Colonic mucosa (tissue), 4 donors: Measurements from ENCODE around the gene TMEFF1. TPM values are rescaled to one million over a fixed set of nuclear protein-coding genes. Genes with fewer than 3 reads are reported as not detected.

ENCODE experiments used
- DNase-seq: peaks from one replicate; pipeline ENCODE4 v3.0.0-alpha.2; 2020
- H3K27ac ChIP-seq: fragments of 200-600 bp; one replicate; pipeline ENCODE4 v1.8.0; 2021
- H3K27me3 ChIP-seq: fragments of 200-600 bp; one replicate; pipeline ENCODE4 v1.8.0; 2021
- H3K36me3 ChIP-seq: fragments of 200-600 bp; one replicate; pipeline ENCODE4 v1.8.0; 2021
- H3K4me1 ChIP-seq: fragments of 200-600 bp; one replicate; pipeline ENCODE4 v1.8.0; 2021; ENCODE audit warnings: mild to moderate bottlenecking
- H3K4me3 ChIP-seq: fragments of 200-600 bp; one replicate; pipeline ENCODE4 v1.8.0; 2021
- H3K9ac ChIP-seq, 2 donors: one replicate each; pipeline ENCODE4 v1.7.0; 2013; ENCODE audit warnings: control low read depth in 2 of 2, low read depth in 2 of 2, low read length in 2 of 2
- H3K9me3 ChIP-seq: fragments of 200-600 bp; one replicate; pipeline ENCODE4 v1.8.0; 2021
- intact Hi-C: fragments of 100-400 bp; cut with DNase I; formaldehyde crosslinking; loops from one replicate; pipeline ENCODE4 v1.14.1; 2022
- total RNA-seq, 2 donors: library from RNA; stranded (reverse); fragmentation: NEBNext Ultra II Directional in 1 of 2; extraction: Animal tissue kit (Norgen Biotek cat#: 25700) in 1 of 2; gene quantifications; one replicate each; pipeline ENCODE4 v1.2.1, GENCODE V29; 2021
- TF ChIP-seq, protein P1 (sequence below): fragments of 200-600 bp; IDR thresholded peaks from one replicate; pipeline ENCODE4 v1.8.0; 2022; ENCODE audit warnings: antibody characterized with exemption, mild to moderate bottlenecking
- donor health status: healthy.
- donor health status: DM: no; HTN: no; CAD: no.
- donor health status: DM: no; HTN: no; CAD: no.

TMEFF1 gene, protein sequence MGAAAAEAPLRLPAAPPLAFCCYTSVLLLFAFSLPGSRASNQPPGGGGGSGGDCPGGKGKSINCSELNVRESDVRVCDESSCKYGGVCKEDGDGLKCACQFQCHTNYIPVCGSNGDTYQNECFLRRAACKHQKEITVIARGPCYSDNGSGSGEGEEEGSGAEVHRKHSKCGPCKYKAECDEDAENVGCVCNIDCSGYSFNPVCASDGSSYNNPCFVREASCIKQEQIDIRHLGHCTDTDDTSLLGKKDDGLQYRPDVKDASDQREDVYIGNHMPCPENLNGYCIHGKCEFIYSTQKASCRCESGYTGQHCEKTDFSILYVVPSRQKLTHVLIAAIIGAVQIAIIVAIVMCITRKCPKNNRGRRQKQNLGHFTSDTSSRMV
- under 1 TPM in 1 of 2 donors, not detected in 1; 0.27 TPM for total RNA-seq

DNA sequence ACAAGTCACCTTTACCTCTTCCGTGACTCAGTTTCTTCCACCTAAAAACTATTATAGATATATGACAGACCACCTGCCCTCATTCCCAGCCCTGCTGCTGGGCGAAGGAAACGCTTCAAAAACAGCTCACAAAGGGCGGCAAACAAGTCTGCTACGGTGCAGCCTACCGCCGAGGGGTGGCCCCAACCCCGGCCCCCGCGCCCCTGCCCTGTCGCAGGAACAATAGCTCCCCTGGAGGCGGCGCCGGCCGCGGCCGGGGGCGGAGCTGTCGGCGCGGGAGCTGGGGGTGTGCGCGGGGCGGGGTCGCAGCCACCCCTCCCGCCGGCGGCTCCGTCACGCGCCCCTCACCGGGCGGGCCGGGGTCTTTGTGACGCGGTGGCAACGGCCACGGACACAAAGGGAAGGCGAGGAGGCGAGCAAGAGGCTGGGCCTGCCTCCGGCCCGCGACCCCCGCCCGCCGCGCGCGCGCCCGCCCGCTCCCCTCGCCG lies at the start of gene TMEFF1:
TSS of gene TMEFF1 (plus strand) at position 362 of the 488 bp plus-strand sequence. CDS start 396 bp downstream, outside the sequence.
- H3K9ac ChIP-seq = peak within 1 kb of the TSS in 1 of 2 donors; percentile 56
- peak within 1 kb of the TSS; percentile 50 for H3K4me3 ChIP-seq
- DNase-seq = peak; percentile 28
- no peaks in the 10 kb centered on the region for H3K36me3 ChIP-seq
- H3K27me3 ChIP-seq = peaks cover 18% of the 10 kb centered on the region
- H3K4me1 ChIP-seq = no peaks in the 10 kb centered on the region
- H3K9me3 ChIP-seq = no peaks in the 10 kb centered on the region
- no peak within 1 kb of the TSS for H3K27ac ChIP-seq
- TF ChIP-seq, protein P1, sequence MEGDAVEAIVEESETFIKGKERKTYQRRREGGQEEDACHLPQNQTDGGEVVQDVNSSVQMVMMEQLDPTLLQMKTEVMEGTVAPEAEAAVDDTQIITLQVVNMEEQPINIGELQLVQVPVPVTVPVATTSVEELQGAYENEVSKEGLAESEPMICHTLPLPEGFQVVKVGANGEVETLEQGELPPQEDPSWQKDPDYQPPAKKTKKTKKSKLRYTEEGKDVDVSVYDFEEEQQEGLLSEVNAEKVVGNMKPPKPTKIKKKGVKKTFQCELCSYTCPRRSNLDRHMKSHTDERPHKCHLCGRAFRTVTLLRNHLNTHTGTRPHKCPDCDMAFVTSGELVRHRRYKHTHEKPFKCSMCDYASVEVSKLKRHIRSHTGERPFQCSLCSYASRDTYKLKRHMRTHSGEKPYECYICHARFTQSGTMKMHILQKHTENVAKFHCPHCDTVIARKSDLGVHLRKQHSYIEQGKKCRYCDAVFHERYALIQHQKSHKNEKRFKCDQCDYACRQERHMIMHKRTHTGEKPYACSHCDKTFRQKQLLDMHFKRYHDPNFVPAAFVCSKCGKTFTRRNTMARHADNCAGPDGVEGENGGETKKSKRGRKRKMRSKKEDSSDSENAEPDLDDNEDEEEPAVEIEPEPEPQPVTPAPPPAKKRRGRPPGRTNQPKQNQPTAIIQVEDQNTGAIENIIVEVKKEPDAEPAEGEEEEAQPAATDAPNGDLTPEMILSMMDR = no peak
- intact Hi-C loops = no loop called here

DNA sequence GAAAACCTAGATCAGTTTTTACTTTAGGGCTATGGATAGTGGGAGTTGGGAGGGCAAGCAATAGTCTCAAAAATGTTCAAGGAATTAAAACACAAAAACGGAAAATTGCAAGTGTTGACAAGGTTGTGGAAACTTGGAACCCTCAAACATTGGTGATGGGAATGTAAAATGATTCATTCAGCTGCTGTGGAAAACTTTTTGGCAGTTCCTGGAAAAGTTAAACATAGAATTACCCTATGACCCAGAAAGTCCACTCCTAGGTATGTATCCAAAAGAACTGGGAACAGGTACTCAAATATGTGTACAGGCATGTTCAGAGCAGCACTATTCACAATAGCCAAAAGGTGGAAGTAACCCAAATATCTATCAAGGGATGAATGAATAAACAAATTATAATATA lies 47.2 kb upstream of the TMEFF1 start:
- intact Hi-C loops = loop anchor here (5.0 kb wide), 1 partner anchor 172 kb away; no protein-coding TSS in a partner anchor
- Histone ChIP-seq H3K9ac (no peak overlapping the region), H3K4me1 (peaks cover 5% of the 10 kb centered on the region), H3K4me3 (no peak overlapping the region), H3K27me3 (no peaks in the 10 kb centered on the region), H3K9me3 (no peaks in the 10 kb centered on the region), H3K27ac (peak overlapping the region; percentile 69), H3K36me3 (no peaks in the 10 kb centered on the region)
- TF ChIP-seq, protein P1 = no peak
- DNase-seq = no peak

DNA sequence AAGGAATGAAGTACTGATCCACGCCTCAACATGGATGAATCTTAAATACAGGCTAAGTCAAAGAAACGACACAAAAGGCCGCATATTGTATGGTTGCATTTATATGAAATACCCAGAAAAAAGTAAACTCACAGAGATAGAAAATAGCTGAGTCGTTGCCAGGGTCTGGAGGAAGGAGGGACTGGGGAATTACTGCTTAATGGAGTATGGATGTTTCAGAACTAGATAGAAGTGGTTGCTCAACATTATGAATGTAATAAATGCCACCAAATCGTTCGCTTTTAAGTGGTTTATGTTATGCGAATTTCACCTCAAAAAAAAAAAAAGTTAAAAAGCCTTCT lies 46.8 kb upstream of the TMEFF1 start:
- Histone ChIP-seq H3K9me3 (no peaks in the 10 kb centered on the region), H3K27ac (peak overlapping the region; percentile 69), H3K4me3 (peak overlapping the region; percentile 50), H3K9ac (no peak overlapping the region), H3K4me1 (peaks cover 5% of the 10 kb centered on the region), H3K27me3 (no peaks in the 10 kb centered on the region), H3K36me3 (no peaks in the 10 kb centered on the region)
- DNase-seq = no peak
- TF ChIP-seq, protein P1 = no peak
- intact Hi-C loops = loop anchor here (5.0 kb wide), 1 partner anchor 171 kb away; no protein-coding TSS in a partner anchor

DNA sequence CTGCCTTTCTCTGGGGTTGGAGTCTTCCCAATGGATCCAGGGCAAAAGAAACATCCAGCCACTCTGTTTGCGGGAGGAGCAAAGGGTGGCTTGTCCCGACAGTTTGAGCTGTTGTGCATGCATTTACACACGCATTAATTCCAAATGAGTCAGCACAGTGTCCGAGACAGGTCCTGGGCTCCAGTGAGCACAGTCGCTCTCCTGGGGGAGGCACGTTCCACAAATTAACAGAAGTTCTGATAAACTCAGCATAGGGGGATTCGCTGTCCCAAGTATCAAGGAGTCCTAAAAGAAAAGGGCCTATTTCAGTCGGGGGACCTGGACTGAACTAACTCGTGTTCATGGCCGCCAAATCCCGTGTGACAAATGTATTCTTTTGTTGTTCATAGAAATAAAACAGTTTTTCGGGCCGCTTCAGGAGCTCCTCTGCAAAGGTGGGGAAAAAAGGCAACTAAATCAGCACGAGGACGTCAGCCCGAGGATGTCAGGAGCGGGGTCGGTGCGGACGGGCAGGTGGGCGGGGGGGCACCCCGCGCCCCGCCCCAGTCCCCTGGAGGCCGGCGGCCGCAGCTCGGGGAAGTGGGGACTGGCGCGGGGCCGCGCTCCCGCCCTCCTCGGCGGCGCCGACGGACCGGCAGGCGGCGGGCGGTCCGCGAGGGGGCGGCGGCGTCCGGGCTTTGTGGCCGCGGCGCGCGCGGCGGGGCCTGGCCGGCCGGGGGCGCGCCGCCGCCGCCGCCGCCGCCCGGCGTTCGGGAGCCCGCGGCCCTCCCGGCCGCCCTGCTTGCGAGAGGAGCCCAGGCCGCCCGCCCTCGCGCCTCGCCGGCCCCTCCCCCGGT lies 46.2 kb upstream of the TMEFF1 start, which contains the start of gene MSANTD3:
TSS of gene MSANTD3 (plus strand) at position 614 of the 836 bp plus-strand sequence. CDS start 14,796 bp downstream, outside the sequence.
- no peaks in the 10 kb centered on the region for H3K36me3 ChIP-seq
- H3K9me3 ChIP-seq = no peaks in the 10 kb centered on the region
- TF ChIP-seq, protein P1 = no peak
- peak within 1 kb of the TSS; percentile 74 for H3K4me3 ChIP-seq
- DNase-seq = peak; percentile 49
- no peaks in the 10 kb centered on the region for H3K27me3 ChIP-seq
- peaks cover 5% of the 10 kb centered on the region for H3K4me1 ChIP-seq
- peak within 1 kb of the TSS; percentile 76 to 82 for H3K9ac ChIP-seq
- intact Hi-C loops = loop anchor here (5.0 kb wide), 1 partner anchor 171 kb away; no protein-coding TSS in a partner anchor
- peak within 1 kb of the TSS; percentile 85 for H3K27ac ChIP-seq
